Measurements from ENCODE around the gene MTMR3.
"Not testable (repeated sequence)": the region's sequence is repeated elsewhere in the genome, so short reads cannot be mapped to it uniquely, and the experiment has no call there.

MTMR3 gene

GRCh38 chr22:29972121-29972520, 89.1 kb downstream of the MTMR3 start:
- DNase-seq: no peak

GRCh38 chr22:29973269-29973668, 90.3 kb downstream of the MTMR3 start:
- no peak for DNase-seq

GRCh38 chr22:29973680-29974079, 90.7 kb downstream of the MTMR3 start:
- not testable (repeated sequence) for DNase-seq

- DNase-seq: no peak
Observed at GRCh38 chr22:29975494-29975893, 92.5 kb downstream of the MTMR3 start.

GRCh38 chr22:29977107-29977506, 94.1 kb downstream of the MTMR3 start:
- DNase-seq: no peak

GRCh38 chr22:29979777-29980321, 96.9 kb downstream of the MTMR3 start:
- no peak for DNase-seq

GRCh38 chr22:29983296-29983917, 100.4 kb downstream of the MTMR3 start:
- no peak for DNase-seq

- no peak for DNase-seq
Observed at GRCh38 chr22:29985912-29986311, 102.9 kb downstream of the MTMR3 start.

GRCh38 chr22:29987137-29987536, 104.2 kb downstream of the MTMR3 start:
- DNase-seq: no peak

- DNase-seq: no peak
Observed at GRCh38 chr22:29988719-29989118, 105.7 kb downstream of the MTMR3 start.

GRCh38 chr22:29989446-29989845, 106.5 kb downstream of the MTMR3 start:
- DNase-seq: no peak

GRCh38 chr22:29992341-29993275, 109.6 kb downstream of the MTMR3 start:
- DNase-seq: no peak

GRCh38 chr22:29994027-29994715, 111.2 kb downstream of the MTMR3 start:
- no peak for DNase-seq

GRCh38 chr22:29994943-29995342, 112.0 kb downstream of the MTMR3 start:
- DNase-seq: no peak

GRCh38 chr22:29997107-29997506, 114.1 kb downstream of the MTMR3 start:
- DNase-seq: no peak

GRCh38 chr22:29997516-29997915, 114.5 kb downstream of the MTMR3 start:
- no peak for DNase-seq

GRCh38 chr22:29998627-29999384, 115.8 kb downstream of the MTMR3 start:
- no peak for DNase-seq

- DNase-seq: no peak
Observed at GRCh38 chr22:30000566-30000965, 117.6 kb downstream of the MTMR3 start.

GRCh38 chr22:30001459-30001858, 118.5 kb downstream of the MTMR3 start:
- DNase-seq: no peak

GRCh38 chr22:30002861-30003486, 120.0 kb downstream of the MTMR3 start:
- DNase-seq: no peak

- DNase-seq: no peak
Observed at GRCh38 chr22:30004101-30004500, 121.1 kb downstream of the MTMR3 start.

- no peak for DNase-seq
Observed at GRCh38 chr22:30004694-30005093, 121.7 kb downstream of the MTMR3 start.
